AML-193 (cell line): ENCODE measurements around the gene EVC.
"Not testable (repeated sequence)": the region's sequence is repeated elsewhere in the genome, so short reads cannot be mapped to it uniquely, and the experiment has no call there.

Experiments
- DNase-seq, 2 experiments: peaks; one replicate each; lab custom pipeline; 2025; lab: John Stamatoyannopoulos, UW

EVC gene

GRCh38 chr4:5815641-5816040 is 104.6 kb downstream of the EVC start:
- no peak for DNase-seq

GRCh38 chr4:5816101-5816500 is 105.1 kb downstream of the EVC start:
- DNase-seq, result no peak

- DNase-seq, result no peak
Measured at GRCh38 chr4:5816851-5817375, 105.9 kb downstream of the EVC start.

GRCh38 chr4:5821665-5822358 is 110.8 kb downstream of the EVC start:
- DNase-seq, result no peak

DNA sequence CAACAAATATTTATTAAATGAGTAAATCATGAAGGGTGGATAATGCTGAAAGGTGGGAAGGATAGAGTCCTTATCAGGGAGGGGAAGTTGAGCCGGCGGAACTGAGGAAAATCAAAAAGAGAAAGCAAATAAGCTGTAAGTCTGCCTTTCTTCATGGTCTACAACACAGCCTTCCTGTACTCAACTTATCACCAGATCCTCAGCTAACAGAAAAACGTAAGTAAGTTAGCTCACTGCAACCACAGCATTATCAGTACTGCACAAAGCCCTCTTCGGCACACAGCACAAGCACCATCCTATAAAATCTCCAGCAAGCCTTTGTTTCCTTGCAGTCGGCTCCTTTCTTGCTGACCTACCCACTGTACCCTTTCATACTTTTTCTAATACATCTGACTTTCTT is 111.6 kb downstream of the EVC start:
- DNase-seq, result no peak

- DNase-seq, result no peak
Measured at GRCh38 chr4:5823542-5824211, 112.7 kb downstream of the EVC start.

DNA sequence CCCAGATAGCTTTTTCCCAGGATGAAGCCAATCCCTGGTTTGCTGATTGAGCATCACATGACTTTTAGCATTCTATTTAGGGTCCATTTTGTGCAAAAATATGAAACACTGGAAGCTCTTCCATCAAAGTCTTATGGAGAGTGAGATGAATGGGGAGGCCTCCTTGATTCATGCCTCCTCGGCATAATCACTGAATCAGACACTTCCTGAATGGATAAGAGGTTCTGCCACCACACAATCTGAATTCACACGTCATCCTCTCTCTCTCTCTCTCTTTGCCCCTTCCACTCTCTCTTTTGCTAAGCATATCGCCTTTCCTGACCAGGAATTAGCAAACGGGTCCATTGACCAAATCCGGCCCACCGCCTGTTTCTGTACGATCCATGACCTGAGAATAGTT is 113.2 kb downstream of the EVC start:
- DNase-seq, result no peak

DNA sequence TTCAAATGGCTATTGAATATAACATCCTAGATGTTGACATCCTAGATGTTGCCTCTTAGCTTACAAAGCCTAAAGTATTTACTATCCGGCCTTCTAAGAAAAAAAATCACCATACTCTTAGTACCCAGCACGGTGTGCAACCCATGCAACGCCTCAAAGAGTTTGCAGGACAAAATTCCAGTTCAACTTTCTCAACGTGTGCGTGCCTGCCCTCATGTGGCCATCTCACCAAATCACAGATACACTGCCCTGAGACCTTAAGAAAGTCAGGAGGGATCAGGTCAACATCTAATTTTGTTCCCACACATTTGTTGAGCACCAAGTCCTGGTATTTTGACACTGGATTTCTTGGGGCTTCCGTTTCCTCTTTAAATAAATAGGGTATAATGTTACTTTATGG is 113.6 kb downstream of the EVC start:
- no peak for DNase-seq

DNA sequence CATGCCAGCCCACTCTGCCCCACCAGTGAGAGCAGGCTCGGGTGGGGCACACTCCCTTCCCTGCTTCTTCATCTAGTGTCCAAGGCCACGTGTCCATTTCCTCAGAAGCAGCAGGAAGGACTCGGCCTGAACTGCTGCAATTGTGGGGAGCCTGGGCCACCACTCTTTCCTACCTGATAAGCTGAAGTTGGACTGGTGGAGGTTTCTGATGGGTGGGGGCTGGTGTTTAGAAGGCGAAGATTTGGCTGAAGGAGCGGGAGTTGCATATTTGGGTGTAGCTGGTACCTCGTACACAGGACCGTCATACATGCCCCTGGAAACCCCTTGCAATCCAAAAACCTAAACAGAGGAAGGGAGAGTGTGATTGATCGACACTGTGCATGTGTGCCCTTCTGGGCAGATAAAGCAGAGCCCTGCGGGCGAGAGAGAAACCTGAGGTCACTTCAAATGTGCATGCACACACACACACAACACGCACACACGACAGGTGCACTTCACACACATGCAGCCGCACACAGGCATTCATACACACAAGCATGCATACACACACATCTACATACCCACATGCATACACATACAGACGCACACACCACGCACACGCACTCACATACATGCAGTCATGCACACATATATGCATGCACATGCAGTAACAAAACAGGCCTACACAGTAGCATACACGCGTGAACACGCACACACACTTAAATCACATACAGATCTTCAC is 114.5 kb downstream of the EVC start:
- DNase-seq, result no peak

GRCh38 chr4:5826437-5827107 is 115.6 kb downstream of the EVC start:
- no peak for DNase-seq

DNA sequence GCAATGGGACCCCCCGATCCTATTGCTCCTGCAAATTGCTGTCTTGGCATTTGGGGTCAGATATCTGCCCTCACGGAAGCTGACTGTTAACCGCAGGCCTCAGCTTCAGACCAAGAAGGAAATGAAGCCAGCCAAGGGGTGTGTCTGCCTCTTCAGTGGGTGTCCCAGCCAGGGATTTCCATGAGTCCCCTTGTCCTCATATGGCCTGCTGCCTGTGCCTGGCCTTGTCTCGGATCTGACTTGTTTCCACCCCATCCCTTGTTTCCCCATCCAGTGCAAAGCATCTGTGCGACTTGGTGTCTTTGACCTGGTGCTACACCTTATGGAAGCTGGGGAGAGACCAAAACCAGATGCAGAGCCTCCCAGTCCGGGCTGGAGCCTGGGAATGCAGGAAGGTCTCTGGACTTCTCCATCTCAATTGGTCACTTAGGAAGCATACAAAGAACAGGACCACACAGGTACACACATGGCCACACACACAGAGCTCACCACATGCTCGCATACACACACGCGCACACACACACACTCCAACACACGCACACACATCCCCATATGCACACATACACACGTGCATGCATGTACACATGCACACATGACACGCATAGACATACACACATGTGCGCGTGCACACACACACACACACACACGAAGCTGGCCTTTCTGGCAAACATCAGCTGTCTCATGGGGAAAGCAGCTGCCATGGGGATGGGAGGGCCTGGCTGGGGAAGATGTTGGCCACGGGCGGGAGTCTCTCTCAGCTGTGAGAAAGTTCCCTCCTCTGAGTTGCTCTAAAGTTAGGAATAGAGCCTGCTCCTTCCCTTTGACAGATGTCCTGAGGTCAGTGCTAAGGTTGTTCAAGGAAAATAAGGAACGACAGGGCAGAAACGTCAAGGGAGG is 116.4 kb downstream of the EVC start:
- DNase-seq, result no peak

- no peak for DNase-seq
Measured at GRCh38 chr4:5828005-5828391, 117.0 kb downstream of the EVC start.

- no peak for DNase-seq
Measured at GRCh38 chr4:5836943-5837342, 125.9 kb downstream of the EVC start.

DNA sequence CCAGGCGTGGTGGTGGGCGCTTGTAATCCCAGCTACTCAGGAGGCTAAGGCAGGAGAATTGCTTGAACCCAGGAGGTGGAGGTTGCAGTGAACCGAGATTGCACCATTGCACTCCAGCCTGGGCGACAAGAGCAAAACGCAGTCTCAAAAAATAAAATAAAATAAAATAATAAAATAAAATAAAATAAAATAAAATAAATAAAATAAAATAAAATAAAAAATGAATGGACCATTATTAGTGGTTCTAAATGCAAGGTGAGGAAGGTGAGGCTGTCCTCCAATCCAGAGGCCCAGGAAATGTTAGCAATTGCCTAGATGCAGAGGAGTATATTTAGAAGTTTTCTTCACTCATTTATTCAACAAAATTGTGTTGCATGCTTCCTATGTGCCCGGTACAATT is 126.5 kb downstream of the EVC start:
- not testable (repeated sequence) for DNase-seq

- DNase-seq, result no peak
Measured at GRCh38 chr4:5839332-5839731, 128.3 kb downstream of the EVC start.

DNA sequence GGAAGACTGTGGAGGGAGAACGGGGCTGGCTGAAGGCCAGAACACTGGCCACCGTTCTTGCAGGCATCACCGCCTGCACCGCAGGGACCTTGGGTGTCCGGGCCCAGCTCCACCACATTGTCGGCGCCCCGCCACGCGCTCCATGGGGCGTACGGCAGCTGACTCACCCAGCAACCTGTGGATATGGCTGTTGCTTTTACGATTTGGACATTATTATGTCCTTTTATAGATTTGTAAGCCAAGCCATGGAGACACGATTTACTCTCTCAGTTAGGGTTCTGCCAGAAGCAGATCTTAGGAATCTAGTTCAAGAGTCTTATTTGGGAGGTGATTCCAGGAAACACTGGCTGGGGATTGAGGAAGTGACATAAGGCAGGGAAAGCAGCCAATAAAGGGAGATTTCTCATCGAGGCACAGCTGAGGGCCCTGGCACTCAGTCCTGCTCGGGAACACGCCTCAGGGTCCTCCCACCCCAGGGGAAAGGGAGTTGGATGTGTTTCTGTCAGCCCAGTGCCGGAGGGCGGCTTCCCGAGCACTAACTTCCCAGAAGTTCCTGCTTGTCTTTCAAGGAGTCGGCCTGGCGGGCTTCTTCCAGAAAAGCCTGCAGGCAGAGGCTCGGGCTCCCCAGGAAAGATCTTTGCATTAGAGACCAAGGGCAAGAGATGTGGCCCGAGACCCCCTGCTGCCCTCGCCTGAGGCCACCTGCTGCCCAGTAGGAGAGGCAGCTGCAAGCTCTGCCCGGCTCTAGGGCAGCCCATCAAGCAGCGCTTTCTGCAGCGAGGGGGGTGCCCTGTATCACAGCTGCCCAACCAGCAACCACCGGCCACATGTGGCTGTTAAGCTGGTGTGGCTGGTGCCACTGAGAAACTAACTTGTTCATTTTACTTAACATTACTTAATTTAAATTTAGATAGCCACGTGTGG is 129.0 kb downstream of the EVC start:
- DNase-seq, result no peak

GRCh38 chr4:5842456-5842855 is 131.5 kb downstream of the EVC start:
- DNase-seq, result no peak

DNA sequence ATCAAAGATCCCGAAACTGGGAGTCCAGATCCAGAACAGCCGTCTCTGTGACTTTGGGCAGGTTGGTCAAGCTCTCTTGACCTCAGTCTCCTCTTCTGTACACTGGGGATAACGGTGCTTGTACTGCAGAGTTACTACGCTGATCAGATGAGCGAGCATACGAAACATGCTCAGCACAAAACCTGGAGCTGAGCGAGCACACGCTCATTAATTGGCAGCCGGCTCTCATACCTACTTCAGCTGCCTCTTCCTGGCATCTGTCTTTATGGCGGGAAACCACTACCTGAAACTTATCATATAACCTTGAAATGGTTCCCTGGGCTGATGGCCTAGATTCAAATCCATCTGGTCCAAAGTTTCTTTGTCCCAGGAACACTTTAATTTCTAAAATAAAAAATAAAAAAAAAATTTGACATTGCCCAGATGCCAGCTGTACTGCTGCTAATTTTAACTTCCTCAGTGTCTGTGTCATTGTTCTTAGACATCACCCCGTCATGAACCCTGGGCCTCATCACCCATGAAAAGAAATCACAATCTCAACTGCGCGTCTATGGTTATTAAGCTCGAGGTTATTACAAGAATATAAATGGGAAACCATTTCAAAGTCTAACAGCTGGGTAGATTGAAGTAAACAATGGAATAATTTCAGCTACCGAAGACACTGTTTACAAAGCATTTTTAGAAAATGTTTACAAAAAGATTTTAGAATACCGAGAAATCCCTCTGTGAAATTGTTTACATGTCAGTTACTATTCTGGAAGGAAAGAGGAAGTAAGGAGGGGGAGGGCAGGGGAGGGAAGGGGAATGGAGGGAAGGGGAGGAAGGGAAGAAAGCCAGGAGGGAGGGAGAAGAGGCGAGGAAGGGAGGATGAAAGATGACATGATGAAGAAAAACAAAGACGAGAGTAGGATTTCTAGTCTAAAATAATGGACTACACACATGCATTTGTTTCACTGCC is 132.9 kb downstream of the EVC start:
- DNase-seq, result no peak
